NCI-H1436 treated with DMSO at 0.1 percent for 48 hours (cell line): Measurements from ENCODE around the gene ABHD8.

Experiments used
- DNase-seq: peaks from one replicate; lab custom pipeline; 2025; lab: John Stamatoyannopoulos, UW

ABHD8 gene

GRCh38 chr19:17321655-17322489, 18.6 kb upstream of the ABHD8 start:
- no peak for DNase-seq

DNA sequence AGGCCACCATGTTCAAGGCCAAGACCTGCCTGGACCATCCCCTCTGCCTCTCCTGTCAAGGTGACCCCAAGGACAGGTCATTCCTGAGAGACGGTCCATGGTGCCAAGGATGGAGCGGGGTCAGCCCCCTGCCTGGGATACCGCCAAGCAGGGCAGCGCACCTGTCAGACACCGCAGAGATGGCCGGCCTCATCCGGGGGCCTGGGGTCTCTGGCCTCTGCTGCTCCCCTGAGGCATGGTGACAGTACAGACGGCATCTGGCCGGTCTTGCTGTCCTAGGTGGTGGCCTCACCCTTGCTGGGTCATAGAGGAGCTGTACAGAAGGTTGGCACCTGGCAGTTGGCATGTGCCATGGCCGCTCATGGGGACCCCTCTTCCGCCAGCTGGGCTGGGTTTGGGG, 17.2 kb upstream of the ABHD8 start:
- no peak for DNase-seq

DNA sequence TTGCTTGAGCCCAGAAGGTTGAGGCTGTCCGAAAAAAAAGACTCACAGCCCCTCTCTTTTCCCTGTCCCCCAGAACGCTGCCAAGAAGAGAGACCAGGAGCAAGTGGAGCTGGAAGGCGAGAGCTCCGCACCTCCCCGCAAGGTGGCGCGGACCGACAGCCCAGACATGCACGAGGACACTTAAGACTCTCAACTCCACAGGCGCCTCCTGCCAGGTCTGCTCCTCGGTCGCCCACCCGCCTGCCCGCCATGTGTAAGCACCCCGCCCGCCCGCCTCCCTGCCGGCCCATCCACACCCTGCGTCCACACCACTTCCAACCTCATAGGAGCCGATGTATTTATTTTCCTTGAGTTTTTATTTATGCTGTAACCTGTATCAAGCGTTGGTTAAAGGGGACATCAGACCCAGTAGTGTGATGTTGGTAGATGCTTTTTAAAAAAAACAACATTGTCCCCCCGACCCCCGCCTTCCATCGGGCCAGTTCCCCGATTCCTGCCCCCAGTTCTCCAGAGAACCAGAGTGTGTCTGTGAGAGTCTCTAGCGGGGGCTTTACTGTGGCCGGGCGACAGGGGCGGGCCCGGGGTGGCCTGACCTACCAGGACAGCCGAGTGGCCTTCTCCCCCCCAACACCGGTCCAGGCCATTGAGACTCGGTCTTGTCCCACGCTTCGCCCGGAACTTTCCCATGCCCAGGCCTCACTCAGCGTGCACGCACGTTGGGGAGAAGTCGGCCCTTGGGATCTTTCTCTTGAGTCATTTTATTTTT, 16.4 kb upstream of the ABHD8 start:
- no peak for DNase-seq

GRCh38 chr19:17318966-17319365, 15.7 kb upstream of the ABHD8 start:
- DNase-seq = no peak

- no peak for DNase-seq
Measured at GRCh38 chr19:17314007-17314593, 10.9 kb upstream of the ABHD8 start.

DNA sequence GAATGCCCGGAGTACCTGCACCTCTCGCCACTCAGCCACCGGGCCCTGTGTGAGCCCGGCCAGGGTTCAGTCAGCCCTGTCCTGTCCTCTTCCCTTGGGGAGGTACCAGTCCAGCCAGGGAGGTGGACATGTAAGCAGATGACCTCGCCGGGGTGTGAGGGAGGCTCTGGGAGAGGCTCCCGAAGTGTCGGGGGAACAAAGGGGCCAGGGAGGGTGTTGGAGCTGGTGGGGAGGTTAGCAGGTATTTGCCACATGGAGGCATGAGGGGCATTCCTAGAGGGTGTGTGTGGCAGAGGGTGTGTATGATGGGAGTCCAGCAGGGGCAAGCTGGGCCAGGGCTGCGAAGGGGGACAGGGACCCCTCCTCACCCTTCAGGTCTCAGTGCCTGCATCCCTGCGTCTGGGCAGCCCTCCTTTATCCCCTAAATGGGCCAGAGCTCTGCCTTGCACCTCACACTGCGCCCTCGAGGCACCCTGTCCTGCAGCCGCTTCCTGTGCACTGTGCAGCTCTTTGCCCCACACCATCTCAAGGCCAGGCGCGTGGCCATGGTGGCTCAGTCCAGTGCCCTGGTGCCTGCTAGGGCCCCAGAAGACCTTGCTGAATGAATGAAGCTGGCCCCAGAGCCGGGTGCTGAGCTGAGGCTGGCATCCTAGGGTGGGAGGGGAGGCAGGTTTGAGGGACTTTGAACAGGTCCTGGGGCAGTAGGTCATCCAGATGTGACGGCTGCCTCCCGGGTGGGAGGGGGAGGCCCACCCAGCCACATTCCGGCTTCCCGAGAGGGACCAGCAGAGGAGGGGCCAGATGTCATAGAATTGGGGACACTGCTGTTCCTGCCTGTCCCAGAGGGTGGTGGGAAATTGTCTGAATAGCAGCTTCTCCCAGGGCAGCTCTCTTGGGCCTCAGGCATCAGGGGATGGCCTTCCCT, 9.2 kb upstream of the ABHD8 start:
- no peak for DNase-seq

DNA sequence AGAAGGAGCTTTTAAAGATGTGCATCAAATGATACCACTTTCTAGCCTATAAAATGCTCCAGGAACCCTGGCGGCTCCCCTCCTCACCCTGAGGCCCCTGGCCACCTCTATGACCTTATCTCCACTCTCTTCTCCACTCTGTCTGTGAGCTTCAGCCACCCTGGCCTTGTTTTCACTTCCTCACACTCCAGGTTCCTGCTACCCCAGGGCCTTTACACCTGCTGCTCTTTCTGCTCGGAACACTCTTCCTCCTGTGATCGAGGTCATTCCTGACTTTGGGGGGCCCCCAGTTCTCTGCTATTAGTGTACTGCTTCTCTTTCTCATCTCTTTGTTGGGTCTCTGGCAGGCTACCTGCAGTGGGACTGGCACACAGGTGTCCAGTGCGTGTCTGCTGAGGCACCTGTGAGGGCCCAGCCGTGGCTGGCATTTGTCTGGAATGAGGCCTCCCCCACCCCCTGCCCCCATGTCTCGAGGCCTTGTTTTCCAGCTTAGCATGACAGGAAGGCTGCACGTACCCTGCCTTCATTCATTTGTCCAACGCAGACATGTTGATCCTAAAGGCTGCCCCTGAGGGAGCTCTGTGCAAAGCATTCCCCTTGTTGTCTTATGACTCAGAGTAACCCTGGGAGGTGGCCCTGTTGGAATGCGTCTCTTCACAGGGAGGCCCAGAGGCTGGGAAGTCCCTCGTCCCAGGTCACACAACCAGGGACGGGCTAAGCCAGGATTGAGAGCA, 8.4 kb upstream of the ABHD8 start:
- no peak for DNase-seq

GRCh38 chr19:17309965-17310461, 6.8 kb upstream of the ABHD8 start:
- DNase-seq = no peak

GRCh38 chr19:17309198-17309964, 6.2 kb upstream of the ABHD8 start, which contains the start of gene DDA1:
Gene DDA1 (plus strand): TSS chr19:17309563. CDS start chr19:17309655, 92 bp downstream.
- peak; percentile 98 for DNase-seq

- DNase-seq = no peak
Measured at GRCh38 chr19:17307876-17308377, 4.7 kb upstream of the ABHD8 start.

DNA sequence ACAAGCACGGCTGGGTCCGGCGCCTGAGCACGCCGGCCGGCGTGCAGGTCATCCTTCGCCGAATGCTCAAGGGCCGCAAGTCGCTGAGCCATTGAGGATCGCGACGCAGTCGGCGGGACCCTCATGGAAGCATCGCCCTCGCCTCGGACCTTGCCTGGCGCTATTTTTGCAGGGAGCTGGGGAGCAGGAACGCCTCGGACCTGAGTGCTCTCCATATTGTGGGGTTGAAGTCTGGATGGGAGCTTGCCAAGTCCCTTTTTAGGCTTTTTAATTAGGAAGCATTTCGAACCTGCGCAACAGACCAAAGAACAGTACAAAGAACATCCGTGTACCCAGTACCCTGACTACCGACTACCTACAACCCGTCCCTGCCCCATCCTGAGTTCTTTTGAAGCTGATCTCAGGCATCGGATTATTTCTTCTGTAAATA, 3.1 kb upstream of the ABHD8 start:
- no peak for DNase-seq

- DNase-seq = peak; percentile 96
Measured at GRCh38 chr19:17305517-17306284, 2.5 kb upstream of the ABHD8 start, which contains the start of gene MRPL34. Gene MRPL34 (plus strand): TSS chr19:17305872. CDS start chr19:17305893, 21 bp downstream.

DNA sequence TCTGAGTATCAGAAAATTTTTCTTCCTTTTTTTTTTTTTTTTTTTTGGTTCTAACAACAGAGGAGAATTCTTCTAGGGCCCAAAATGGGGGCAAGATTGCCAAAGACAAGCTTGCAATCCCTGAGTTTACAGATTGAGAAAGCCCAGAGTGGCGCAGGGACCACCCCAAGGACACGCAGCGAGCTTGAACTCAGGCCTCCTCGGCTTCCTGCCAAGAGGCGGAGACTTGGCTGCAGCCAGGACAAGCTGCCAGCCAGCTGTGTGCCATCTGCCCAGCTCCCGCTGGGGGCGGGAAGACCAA, 1.9 kb upstream of the ABHD8 start:
- DNase-seq = no peak

DNA sequence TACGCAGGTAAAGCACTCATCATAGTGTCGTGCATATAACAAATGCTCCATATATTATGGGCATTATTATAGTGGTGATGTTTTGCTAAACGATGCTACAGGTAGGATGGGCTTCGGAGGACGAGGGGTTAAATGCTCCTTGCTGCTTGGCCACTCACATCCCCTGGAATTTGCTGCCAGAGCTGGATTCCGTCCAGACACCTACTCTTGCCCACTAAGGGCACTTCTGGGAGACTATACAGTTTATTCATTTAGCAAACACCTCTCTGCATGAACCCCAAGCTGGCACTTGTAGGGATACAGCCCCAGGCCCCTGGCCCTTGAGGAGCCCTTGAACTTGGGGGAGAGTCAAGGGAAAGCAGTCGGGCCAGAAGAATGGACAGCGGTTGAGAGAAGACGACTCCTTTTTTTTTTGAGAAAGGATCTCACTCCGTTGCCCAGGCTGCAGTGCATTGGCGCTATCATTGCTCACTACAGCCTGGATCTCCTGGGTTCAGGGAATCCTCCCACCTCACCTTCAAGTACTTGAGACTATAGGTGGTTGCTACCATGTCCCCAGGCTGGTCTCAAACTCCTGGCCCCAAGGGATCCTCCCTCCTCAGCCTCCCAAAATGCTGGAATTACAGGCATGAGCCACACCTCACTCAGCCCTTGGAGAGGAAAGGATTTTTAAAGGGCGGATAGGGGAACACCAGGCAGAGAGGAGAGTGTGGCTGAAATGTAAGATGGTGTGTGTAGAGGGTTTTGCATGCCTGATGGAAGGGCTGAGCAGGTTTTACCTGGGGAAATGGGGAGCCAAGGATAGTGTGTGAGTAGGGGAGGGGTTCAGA, 1.4 kb upstream of the ABHD8 start:
- no peak for DNase-seq

DNA sequence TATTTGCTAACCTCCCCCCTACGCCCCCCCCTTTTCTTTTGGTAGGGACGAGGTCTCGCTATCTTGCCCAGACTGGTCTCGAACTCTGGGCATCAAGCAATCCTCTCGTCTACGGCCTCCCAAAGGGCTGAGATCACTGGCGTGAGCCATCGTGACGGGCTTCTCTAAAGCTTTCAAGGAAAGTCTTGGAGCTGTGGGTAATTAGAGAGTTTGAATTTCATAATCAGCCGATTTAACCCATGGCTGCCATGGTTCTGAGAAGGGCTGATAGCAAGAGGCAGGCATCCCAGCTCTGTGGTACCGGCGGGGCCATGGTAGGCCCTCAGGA, 679 bp upstream of the ABHD8 start:
- DNase-seq = no peak

DNA sequence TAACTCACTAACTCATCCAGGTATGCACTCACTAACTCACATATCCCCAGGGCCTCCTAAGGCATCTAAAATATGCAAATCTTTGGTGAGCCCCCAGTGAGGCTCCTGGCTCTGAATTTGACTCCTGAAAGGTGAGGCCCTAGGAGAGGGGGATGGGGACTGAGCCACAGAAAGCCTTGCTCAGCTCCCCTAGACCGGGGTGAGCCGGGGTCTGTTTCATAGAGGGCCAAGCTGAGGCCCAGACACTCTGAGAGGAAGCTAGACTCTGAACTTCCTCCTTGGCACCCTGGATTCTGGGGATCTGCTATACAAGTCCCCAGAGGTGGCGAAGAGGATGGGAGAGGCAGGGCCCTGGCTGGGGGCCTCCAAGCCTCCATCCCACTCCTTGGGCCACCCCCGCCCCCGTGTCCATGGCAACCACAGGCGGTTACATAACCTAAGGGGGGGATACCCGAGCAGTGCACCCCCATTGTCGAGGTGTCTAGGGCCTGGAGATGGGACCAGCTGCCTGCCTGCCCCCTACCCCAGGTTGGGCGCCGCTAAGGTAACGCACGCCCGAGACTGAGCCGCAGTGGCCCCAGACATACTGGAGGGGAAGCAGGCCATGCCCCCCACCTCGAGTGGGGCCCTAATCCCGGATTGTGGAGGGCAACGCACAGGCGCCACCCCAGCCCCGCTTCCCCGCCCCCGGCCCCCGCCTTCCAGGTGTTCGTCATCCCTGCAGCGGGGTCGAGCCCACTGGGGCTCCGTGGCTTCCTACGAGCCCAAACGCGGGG, 646 bp downstream of the ABHD8 start:
- no peak for DNase-seq

GRCh38 chr19:17300992-17301619, 2.1 kb downstream of the ABHD8 start:
- no peak for DNase-seq
